Umbilical cord (tissue), 2 donors: ENCODE data around the gene STARD3NL. TPM values are rescaled to one million over a fixed set of nuclear protein-coding genes. Genes with fewer than 3 reads are reported as not detected.
"Not testable (repeated sequence)": the region's sequence is repeated elsewhere in the genome, so short reads cannot be mapped to it uniquely, and the experiment has no call there.

Source experiments
- DNase-seq: peaks from one replicate; pipeline ENCODE4 v3.0.0-alpha.2; 2015; ENCODE audit warnings: low spot score
- total RNA-seq: library from RNA; depleted of rRNA; stranded (reverse); fragments of >200 nt; gene quantifications from one replicate; pipeline ENCODE4 v1.2.3, GENCODE V29; 2014; ENCODE audit warnings: low replicate concordance; ENCODE audit not compliant: insufficient read depth

The STARD3NL gene, protein sequence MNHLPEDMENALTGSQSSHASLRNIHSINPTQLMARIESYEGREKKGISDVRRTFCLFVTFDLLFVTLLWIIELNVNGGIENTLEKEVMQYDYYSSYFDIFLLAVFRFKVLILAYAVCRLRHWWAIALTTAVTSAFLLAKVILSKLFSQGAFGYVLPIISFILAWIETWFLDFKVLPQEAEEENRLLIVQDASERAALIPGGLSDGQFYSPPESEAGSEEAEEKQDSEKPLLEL
- total RNA-seq = 63.3 TPM

DNA sequence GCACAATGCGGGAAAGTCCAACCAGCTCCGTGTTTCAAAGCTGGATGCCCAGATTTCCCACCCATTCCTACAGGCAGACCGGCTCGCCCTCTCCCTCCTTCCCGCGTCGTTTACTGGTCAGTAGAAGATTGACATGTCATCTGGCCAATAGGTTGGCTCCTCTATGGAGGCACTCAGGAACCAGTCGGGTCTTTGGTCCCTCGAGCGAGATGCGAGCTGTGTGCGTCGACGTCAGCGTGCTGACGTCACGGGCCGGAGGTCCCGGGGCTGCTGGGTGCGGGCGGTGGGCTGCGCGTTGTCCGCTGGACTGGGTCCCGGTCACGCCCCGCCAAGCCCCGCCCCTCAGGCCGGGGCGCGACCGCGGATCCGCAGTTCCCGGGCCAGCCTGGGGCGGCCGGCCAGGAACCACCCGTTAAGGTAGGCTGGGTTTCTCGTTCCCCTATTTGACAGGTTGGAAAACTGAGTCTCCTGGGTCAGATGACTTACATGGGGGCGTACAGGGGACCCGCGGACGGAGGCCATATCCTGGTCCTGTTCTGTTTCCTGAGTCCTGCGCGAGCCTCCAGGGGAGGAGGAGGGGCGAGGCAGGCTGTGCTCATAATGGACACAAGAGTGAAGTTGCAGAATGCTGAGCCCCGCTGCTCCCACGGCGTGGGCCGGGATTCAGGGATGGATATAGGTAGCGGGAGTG, at the start of gene STARD3NL:
Gene STARD3NL, plus strand, starts transcription at position 242 of the 691 bp plus-strand sequence. CDS start 29,260 bp downstream, outside the sequence.
- peak; percentile 100 for DNase-seq

DNA sequence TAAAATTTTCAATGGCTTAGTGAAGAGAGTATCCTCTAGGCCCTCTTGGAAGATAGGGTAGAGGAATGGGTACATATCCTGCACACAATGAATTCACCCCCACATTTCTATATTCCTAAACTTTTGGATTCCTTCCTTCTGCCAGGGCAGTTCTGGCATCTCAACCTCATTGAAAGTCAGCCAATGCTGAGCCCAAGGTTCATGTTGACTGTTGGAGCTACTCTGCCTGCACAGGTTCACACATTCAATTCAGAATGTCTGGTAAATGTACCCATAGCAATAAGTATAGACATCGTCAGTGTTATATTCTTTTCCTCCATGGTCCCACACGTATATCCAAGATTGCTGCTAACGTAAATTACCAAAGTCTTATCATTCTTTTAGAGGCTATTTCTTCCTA, 48.9 kb upstream of the STARD3NL start:
- no peak for DNase-seq

DNA sequence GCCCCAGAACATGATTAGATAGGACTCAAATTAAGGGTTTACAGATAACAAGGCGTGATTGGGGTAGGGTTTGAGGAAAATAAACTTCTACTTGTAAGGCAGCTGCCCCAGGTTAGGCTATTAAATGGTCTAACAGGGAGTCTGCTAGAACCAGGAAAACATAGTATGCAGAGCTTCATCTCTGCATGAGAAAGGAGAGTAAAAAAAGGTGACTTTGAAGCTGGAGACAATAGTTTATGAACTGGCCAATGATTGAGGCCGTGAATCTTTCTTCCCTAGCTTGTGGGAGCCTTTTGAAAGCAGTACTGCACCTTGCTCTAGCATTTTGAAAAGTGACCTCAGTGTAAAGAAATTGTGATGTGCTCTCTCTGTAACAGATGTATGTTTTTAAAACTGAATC, 48.5 kb upstream of the STARD3NL start:
- no peak for DNase-seq

DNA sequence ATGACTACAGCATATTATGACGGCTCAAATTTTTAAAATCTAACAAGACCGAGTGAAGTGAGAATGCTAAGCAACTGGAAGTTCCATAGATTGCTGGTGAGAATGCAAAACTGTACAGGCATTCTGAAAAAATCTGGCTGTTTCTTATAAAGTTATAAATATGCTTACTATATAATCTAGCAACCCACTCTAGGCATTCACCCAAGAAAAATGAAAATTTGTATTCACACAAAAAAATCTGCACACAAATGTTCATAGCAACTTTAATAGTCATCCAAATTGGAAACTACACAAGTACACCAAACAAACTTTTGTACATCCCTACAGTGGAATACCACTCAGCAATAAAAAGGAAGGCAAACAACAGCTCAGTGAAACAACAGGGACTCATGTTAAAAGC, 39.9 kb upstream of the STARD3NL start:
- DNase-seq = no peak

DNA sequence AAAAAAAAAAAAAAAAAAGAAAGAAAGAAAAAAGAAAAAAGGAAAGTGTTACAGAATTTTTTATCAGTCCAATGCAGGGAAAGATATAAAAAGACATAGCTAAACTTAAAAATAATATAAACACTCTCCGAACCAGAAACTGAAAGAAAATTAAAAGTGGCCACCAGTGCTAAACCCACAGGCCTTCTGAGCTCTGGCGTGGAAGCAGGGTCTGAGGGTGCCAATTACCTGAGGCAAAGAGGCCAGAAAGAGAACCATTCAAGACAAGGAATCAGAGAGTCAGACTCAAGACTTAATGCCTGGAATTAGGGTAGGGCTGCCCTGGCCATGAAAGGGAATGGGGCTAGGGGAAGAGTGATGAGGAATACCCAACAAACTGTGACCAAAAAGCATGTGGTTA, 36.9 kb upstream of the STARD3NL start:
- DNase-seq = no peak

DNA sequence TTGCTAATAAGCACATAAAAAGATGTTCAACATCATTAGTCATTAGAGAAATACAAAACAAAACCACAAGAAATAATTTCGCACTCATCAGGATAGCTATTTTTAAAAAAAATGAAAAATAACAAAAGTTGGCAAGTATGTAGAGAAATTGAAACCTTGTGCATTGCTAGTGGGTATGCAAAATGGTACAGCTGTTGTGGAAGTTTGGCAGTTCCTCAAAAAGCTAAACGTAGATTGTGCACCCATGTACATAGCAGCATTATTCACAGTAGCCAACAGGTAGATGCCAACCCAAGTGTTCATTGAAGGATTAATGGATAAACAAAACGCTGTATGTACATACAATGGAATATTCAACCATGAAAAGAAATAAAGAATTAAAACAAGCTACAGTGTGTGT, 35.3 kb upstream of the STARD3NL start:
- no peak for DNase-seq

DNA sequence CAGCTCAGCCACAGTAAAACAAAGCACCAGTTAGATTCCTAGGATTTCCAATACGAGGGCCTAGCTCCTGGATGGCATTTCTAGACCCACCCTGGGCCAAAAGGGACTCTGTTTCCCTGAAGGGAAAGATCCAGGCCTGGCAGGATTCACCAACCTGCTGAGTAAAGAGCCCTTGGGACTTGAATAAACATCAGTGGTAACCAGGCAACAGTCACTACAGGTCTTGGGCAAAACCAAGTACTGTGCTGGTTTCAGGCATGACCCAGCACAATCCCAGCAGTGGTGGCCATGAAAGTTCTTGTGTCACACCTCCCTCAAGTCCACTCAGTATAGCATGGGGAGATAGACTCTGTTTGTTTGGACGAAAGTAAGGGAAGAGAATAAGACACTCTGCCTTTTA, 31.0 kb upstream of the STARD3NL start:
- no peak for DNase-seq

DNA sequence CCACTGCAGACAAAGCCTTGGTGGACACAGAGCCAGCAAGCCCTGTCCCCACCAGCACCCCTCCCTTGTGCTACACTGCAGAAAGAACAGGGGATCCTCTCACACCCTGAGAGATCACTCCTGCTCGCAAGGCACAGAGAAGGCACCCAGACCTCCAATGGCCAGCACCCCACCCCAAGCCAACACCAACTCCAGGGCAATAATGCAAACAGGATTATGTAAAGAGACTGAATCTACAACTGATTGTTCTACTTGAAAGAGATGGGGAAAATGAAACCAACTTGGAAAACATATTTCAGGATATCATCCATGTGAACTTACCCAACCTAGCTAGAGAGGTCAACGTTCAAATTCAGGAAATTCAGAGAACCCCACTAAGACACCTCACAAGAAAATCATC, 26.5 kb upstream of the STARD3NL start:
- DNase-seq = no peak

DNA sequence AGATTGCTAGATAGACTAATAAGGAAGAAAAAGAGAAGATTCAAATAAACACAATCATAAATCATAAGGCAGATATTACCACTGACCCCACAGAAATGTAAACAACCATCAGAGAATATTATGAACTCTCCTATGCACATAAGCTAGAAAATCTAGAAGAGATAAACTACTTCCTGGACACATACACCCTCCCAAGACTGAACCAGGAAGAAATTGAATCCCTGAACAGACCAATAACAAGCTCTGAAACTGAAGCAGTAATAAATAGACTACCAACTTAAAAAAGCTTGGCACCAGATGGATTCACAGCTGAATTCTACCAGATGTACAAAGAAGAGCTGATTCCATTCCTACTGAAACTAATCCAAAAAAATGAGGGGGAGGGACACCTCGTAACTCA, 24.5 kb upstream of the STARD3NL start:
- no peak for DNase-seq

DNA sequence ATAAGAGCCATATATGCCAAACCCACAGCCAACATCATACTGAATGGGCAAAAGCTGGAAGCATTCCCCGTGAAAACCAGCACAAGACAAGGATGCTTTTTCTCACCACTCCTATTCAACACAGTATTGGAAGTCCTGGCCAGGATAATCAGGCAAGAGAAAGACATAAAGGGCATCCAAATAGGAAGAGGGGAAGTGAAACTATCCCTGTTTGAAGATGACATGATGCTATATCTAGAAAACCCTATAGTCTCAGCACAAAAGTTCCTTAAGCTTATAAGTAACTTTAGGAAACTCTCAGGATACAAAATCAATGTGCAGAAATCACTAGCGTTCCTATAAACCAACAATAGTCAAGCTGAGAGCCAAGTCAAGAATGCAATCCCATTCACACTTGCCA, 23.8 kb upstream of the STARD3NL start:
- no peak for DNase-seq

DNA sequence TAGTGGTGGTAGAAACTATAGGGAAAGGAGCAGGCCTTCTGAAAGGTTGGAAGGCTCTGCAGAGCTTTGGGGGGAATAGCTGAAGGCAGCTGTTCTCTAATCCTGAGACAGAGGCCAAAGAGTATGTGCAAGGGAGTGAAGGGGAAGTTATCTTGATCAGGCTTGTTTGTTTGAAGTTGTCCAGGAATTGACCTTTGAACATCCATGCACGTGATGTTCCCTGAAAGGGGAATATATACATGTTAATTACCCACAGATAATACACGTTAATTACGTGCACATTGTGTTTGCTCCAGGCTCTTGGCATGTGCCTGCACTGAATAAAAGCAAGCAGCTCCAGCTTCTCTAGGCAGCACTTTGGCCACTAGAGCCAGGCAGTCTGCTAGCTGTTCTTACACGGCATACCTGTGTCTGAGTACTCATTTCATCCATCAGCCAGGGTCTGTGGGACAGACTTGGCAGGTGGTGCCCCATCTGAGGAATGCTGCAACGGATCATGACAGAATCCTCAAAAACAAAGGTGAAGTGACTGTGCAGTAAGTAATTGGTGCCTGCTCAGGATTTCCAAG, 18.0 kb upstream of the STARD3NL start:
- no peak for DNase-seq

DNA sequence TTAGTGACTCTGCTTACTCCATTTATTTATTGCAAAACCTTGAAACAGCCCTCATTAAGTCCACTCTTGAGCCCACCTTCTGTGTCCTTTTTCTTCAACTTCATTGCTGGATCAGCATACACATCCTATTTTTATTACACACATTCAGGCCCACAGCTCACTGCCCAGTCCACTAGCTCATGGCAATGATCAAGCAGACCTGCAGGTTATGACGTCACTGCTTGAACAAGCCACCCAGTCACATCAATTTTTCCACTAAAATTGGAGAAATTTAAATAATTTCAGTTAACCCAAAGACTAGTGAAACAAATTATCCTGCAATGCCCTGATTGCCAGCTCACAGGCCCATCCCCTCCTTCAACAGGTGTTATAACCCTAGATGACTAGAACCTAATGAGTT, 16.0 kb upstream of the STARD3NL start:
- DNase-seq = no peak

DNA sequence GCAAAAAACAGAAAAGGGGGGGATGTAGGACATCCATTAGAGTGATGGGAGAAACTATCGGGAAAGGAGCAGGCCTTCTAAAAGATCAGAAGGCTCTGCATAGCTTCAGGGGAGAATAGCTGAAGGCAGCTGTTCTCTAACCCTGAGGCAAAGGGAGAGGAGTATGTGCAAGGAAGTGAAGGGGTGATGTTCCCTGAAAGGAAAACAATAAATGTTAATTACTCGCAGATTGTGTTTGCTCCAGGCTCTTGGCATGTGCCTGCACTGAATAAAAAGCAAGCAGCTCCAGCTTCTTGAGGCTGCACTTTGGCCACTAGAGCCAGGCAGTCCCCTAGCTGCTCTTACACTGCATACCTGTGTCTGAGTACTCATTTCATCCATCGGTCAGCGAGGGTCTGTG, 14.4 kb upstream of the STARD3NL start:
- DNase-seq = no peak

DNA sequence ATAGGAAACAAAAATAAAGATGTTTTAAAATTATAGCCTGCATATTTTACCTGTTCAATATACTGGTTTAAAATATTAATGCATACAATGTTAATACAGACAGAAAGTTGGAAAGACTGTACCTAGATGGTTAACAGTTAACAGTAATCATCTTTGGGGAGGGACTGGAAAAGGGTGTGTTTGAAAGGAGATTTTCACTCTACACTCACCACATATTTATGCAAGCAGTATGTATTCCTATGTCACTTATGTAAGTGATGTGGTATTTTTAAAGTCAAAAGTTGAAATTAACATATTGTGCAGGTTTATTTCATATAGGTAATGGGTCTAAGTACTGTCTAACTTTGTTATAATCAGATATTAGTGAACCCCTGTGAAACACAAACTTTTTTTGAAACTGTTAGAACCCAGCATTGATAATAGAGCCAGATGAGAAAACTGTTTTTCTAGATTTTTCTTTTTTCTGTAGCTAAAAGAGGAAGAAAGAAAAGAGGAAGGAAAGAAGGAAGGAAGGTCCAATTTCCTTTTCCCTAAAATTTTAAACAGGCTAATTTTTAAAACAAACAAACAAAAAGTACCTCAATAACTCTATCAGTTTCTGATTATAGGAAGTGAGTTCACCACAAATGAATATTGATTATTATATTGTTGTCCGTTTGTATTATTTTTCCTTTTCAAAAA, 9.0 kb upstream of the STARD3NL start:
- DNase-seq = no peak

DNA sequence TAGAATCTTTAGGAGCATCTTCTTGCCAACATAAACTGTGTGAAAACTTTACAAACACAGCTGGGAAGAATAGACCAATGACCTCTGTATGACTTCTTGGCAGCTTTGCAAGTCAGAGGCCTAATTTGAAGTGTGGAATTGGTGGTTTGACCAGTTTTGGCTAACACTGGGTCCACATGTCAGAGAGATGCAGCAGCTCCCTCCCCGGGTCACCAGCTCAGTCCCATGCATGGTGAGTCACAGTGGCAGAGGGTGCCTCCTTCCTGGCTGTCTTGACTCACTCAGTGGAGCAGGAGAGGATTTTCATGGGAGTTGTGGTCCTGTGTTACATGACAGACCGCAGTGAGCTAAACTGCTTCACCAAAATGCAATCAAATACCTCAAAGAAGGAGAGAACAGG, 8.2 kb upstream of the STARD3NL start:
- no peak for DNase-seq

DNA sequence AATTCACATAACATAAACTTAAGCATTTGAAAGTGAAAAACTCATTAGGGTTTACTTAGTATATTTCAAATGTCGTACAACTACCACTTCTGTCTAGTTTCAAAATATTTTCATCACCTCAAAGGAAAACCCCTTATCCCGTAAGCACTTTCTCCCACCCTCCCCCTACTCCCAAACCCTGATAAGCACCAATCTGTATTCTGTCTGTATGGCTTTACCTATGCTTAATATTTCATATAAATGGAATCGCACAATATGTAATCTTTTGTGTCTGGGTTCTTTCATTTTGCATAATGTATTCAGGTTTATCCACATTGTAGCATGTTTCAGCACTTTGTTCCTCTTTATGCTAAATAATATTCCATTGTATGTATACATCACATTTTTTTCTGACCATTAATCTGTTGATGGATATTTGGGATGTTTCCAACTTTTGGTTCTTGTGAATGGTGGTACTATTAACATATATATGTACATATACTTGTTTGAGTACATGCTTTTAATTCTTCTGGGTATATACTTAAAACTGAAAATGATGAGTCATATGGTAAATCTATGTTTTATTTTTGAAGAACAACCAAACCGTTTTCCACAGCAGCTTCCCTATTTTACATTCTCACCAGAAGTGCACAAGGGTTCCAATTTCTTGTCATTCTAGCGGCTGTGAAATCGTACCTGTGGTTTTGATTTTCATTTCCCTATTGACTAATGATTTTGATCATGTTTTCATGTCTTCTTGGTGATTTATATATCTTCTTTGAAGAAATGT, 6.2 kb upstream of the STARD3NL start:
- no peak for DNase-seq

DNA sequence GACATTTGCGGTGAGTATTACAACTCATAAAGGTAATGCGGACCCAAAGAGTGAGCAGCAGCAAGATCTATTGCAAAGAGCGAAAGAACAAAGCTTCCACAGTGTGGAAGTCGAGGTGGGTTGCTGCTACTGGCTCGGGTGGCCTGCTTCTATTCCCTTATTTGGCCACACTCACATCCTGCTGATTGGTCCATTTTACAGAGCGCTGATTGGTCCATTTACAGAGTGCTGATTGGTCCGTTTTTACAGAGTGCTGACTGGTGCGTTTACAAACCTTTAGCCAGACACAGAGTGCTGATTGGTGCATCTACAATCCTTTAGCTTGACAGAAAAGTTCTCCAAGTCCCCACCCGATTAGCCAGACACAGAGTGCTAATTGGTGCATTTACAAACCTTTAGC, 2.5 kb upstream of the STARD3NL start:
- not testable (repeated sequence) for DNase-seq

DNA sequence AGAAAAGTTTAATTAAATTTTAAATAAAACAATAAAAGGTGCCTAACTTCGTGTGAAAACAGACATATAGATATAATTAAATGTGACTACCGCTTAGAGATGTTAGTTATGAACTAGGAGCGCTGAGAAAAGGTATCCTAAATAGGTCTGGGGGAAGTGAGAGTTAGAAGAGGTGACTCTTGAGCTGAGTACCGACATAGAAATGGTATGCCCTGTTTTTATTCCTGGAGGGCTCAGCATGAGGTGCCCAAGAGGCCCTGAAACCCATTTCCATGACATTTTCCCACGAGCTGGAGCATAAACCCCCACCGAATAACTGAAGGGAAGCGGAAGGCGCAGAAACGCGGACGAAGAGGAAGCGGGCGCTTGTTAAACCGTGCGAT, 433 bp upstream of the STARD3NL start:
- DNase-seq = no peak

DNA sequence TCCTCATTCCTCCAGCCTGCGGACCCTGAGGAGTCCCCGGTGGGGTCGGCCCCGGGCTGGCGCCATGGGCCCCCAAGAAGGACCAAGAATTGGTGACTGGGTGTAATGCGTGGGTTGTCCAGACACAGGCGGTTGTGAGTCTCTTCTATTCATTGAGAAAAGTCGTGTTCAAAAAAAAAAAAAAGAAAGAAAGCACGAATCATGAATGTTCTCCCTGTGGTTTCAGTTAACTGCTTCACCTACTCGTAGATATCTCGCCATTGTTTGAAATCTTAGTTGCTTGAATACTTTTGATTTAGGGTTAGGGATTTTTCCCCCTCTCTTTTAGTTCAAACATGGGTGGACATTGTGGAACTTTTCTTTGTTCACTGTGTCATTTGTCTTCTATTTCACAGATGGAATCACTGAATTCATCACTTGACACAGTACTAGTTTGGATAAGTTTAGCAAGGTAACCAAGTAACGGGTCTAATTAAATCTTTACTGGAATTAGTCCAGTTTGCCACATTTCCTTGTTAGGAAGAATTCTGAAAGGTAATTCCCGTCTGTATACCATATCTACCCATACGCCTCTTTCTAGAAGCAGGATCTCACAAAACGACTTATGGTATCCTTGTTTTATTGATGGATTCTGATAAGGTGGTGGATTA, 775 bp downstream of the STARD3NL start:
- no peak for DNase-seq

DNA sequence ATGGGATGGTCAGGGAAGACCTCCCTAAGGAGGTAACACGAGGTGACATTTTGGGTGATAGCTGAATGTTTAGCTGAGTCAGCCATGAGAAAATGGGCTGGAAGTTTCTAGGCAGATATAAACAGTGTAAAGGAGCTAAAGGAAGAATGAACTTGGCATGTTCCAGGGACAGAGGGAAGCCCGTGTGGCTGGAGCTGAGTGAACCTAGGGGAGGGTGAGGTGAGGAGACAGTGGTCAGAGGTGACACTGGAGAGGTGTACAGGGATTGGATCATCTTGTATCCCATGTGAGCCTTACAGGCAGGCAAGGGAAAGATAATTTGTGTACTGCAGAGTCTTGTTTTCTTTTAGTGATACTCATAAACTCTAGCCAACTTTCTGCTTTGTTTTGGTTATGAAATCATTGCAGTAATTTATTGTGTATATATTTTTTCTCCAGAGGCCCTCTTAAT, 1.8 kb downstream of the STARD3NL start:
- peak; percentile 2 for DNase-seq

DNA sequence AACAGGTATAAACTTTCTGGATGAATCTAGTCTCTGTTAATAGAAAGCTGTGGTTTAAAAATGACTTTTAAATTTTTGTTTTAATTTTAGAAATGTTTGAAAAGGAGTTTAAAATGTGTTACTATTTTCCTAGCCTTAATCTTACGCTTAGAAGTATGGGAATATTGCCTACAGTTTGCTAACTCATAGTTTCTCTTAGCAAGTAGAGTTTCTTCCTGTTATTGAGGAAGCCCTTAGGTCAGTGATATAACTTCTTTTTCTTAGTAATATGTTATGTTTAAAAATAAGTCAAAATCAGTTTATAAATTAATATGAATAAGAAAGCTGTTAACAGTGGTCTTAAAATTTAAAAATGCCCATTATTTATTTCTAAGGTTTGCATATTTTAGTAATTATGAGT, 3.1 kb downstream of the STARD3NL start:
- no peak for DNase-seq
